Measurements from ENCODE around the gene ABITRAM.
"Not testable (repeated sequence)": the region's sequence is repeated elsewhere in the genome, so short reads cannot be mapped to it uniquely, and the experiment has no call there.

GRCh38 chr9:108886594-108887271 is 47.5 kb upstream of the ABITRAM start:
- not testable (repeated sequence) for TF ChIP-seq EZH2phosphoT487 (IDR thresholded peaks at IDR 0.05; ENCODE audit: borderline replicate concordance); CTCF (conservative IDR thresholded peaks at IDR 0.05; ENCODE audit: low read length)

Measured in Loucy (cell line).